Activated CD8-positive, alpha-beta memory T cell treated with anti-CD3 and anti-CD28 coated beads for 36 hours (primary cell): Measurements from ENCODE around the gene PDE4D. TPM values are rescaled to one million over a fixed set of nuclear protein-coding genes. Genes with fewer than 3 reads are reported as not detected.

ENCODE experiments used
- CTCF ChIA-PET: fragments of 350-600 bp; sonication (Branson Sonifier 250); formaldehyde crosslinking; loops from one replicate; lab custom pipeline; 2021; ENCODE audit warnings: antibody characterized with exemption; lab: Charles Lee
- POLR2A ChIA-PET: fragments of 350-600 bp; sonication (Branson Sonifier 250); formaldehyde crosslinking; loops from one replicate; lab custom pipeline; 2021; ENCODE audit warnings: antibody characterized with exemption; lab: Charles Lee
- total RNA-seq, 2 experiments: library from RNA; stranded (reverse); gene quantifications; one replicate each; pipeline ENCODE4 v1.2.3, GENCODE V29; 2021

Gene PDE4D
- total RNA-seq, 2 experiments from 2014 or later: 28.4 to 29.0 TPM

DNA sequence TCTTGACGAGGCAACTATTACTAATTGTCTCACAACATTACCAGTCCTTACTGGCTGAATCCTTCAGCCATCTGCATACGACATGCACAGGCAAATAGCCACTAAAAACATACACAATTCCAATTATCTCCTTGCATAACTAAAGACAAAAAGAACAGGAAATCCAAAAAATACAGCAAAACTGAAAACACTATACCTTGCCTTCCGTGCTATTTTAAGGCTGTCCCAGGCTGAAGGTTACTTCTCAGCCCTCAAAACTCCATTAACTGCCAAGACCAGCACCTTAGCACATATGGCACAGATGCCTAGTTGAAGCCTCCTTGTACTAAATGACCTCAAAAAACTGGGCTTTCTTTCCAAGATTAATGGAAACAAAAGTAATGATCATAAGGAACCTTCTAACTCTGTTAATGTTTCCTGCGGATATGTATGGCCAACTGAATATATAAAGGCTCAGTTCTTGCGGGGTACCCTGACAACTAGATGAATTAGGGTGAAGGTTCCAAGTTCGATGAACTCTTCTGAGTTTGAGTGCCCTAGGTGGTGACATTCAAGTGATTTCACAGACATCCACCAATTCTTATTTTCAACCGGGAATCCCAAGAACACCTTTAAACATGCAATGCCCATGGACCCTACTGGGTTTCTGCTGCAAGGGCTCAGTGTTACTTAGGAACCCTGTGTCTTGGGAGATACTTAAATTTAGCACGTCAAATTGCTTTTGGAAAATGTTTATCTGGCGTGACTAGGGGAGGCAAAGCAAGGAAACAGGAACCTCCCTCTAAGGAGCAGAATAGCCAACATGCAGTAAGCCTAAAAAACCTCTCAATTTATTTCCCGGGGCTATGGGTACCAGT lies 855.4 kb downstream of the PDE4D start:
- ChIA-PET POLR2A (interaction anchor here (0.6 to 1.8 kb wide), 3 partner anchors 86 to 1223 kb away, joined by 3 to 15 read pairs (median 12); no protein-coding TSS in a partner anchor), CTCF (interaction anchor here (1.5 kb wide), 1 partner anchor 90 kb away, joined by 4 read pairs; no protein-coding TSS in a partner anchor)

DNA sequence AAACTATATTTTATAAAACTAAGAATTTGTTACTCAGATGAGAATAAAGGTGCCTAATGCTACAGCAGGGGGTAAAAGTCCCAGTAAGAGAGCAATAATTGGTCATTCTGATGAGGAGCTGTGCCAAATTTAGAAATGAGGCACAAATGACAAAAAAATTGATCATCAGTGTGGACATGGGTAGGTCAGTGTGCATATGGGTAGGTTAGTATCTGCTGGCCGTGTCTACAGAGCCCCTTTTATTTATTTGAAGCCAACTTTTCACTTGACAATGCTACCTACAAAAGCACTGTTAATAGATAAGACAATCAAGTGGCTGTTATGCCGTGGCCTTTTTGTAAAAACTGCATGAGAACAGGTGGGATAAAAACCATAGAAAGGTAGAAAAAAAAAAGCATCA lies 856.1 kb downstream of the PDE4D start:
- CTCF ChIA-PET: no interaction called here
- POLR2A ChIA-PET: interaction anchor here (3.2 kb wide), 1 partner anchor 90 kb away, joined by 11 read pairs; no protein-coding TSS in a partner anchor

DNA sequence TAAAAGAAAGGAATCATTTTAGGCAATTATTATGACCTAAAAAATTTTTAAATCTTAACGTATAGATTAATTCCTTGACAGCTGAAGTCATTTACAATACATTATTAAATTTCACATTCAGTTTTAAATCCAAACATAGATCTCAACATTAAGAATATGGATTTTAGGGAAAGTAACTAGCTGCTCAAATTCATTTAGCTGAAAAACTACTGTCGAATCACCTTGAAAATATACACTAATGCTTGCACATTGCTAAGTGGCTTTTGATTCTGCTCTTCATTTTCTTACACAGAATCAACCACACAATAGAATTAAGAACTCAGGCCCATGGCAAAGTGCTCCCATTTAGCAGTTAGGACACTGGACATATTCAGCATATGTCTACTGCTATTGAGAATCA lies 856.5 kb downstream of the PDE4D start:
- ChIA-PET CTCF (no interaction called here), POLR2A (interaction anchor here (3.2 kb wide), 1 partner anchor 90 kb away, joined by 11 read pairs; no protein-coding TSS in a partner anchor)

DNA sequence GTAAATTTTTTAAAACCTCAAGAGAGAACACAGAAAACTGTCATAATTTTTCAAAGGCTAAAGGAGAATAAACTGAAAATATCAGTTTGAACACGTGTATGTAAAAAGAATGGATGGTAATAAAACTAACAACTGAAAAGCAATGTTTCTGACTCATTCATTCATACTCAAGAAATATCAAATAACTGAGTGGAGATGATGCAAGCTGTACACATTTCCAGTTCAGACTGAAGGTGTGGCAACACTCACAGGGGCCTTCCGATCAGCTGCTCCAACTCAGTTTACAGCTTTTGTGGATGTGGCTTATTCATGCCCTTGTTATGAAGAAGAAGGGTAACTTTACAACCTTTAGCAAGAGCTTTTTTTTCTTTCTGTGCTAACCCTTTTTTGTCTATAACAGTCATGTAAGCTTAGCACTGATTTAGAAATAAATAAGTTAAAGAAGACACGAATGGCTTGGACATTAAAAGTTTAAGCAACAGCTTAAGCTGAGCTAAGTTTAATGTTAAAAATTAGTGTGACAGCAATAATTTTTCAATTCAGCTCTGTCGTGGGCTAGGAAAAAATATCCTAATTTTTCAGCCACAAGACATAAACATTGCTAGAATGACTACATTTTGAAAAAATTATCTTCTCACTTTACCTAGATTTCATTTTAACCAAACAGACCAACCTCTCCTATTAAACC lies 857.1 kb downstream of the PDE4D start:
- CTCF ChIA-PET: interaction anchor here (1.4 kb wide), 1 partner anchor 145 kb away, joined by 5 read pairs; no protein-coding TSS in a partner anchor
- POLR2A ChIA-PET: interaction anchor here (0.7 to 3.2 kb wide), 2 partner anchors 91 to 109 kb away, joined by 4 to 11 read pairs; no protein-coding TSS in a partner anchor

DNA sequence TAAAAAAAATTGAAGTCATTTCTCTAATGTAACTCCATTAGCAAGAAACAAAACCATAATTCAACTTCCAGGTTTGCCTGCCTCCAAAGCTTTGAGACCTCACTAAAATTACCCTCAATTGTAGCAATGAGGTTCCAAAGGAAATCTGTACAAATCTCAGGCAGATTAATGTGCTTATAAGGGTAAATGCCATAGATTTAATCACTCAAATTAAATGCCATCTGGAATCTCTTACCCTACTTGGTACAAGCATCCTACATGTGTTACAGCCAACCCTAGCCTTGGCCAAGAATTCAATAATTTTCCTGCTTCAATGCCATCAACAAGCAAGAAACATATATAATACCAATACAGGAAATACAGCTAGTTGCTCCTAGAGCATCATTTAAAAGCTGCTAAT lies 857.8 kb downstream of the PDE4D start:
- ChIA-PET POLR2A (interaction anchor here (3.2 kb wide), 1 partner anchor 92 kb away, joined by 11 read pairs; no protein-coding TSS in a partner anchor), CTCF (interaction anchor here (1.4 to 1.6 kb wide), 3 partner anchors 25 to 150 kb away, joined by 3 to 5 read pairs (median 4); no protein-coding TSS in a partner anchor)

DNA sequence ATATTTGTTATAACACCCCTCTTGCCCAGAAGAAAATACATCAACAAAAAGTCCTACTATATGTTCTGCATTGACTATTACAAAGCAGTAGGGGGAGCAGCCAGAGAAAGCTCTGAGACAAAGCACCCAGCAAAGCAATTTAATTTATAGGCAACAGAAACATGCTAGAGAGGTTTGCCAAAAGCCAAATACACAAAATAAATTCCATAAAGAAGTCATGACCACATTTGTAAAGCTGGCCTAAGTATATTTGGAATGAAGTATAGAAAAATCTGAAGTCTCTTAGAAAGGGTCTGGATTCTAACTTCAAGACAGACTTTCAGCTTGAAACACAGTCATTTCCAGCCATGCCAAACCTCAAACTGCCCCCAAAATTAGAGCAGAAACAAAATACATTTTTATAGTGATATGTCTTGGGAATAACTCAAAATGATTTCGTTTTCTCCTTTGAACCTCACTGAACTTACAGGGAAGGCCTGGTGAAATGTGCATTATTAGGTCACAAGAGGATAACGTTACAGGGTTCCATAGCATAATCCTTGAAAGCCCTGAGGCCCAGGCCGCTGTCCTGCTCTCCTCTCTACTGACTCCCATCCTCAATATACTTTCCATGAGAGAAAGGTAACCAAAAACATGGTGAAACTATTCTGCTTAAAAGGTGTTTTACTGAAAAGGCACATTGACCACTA lies 858.9 kb downstream of the PDE4D start:
- ChIA-PET CTCF (interaction anchor here (1.0 to 1.6 kb wide), 5 partner anchors 24 to 148 kb away, joined by 3 to 7 read pairs (median 4); no protein-coding TSS in a partner anchor), POLR2A (interaction anchor here (3.2 kb wide), 1 partner anchor 93 kb away, joined by 11 read pairs; no protein-coding TSS in a partner anchor)

DNA sequence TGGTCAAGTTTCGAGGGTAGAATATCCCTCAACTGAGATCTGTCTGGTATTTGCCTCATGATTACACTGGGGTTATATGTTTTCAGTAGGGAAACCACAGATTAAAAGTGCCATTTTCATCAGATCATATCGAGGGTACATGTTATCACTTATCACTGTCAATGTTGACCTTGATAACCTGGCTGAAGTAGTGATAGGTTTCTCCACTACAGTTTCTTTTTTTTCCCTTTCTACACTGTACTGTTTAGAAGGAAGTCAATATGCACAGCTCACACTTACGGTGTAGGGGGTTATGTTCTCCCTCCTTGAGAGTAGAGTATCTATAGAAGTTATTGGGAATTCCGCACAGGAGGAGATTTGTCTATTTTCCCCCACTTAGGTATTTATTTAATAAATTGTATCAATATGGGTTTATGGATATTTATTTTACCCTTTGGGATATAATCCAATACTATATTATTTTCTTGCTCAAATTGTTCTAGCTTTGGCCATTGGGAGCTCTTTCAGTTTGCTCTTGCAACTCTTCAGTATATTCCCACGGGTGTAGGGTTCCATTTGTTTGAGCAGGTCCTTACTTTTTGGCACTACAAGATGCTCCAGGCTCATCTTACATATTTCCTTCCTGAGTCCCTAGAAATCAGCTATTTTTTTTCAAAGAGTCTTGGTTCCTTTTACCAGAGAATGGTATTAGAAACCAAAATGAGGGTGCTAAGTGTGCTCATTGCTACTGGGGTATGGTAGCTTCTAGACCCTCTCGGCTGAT lies 866.2 kb downstream of the PDE4D start:
- ChIA-PET CTCF (no interaction called here), POLR2A (no interaction called here)

DNA sequence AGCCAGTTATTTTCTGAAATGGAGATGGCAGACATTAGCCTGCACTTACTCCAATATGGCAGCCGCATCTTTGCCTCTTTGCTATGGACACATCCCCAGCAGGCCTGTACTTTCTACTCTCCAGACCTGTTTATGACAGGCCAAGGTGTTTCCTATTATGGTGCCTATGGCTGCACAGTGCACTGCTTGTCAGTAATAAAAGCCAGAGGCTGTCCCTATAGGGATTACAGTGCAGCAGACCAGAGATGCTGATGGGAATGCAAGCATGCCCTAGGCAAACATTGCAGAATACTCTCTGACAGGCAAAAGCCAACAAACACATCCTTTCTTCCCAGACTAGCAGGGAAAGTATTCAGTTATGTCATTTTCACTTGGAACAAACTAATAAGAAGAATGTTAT lies 867.8 kb downstream of the PDE4D start:
- ChIA-PET POLR2A (no interaction called here), CTCF (no interaction called here)

DNA sequence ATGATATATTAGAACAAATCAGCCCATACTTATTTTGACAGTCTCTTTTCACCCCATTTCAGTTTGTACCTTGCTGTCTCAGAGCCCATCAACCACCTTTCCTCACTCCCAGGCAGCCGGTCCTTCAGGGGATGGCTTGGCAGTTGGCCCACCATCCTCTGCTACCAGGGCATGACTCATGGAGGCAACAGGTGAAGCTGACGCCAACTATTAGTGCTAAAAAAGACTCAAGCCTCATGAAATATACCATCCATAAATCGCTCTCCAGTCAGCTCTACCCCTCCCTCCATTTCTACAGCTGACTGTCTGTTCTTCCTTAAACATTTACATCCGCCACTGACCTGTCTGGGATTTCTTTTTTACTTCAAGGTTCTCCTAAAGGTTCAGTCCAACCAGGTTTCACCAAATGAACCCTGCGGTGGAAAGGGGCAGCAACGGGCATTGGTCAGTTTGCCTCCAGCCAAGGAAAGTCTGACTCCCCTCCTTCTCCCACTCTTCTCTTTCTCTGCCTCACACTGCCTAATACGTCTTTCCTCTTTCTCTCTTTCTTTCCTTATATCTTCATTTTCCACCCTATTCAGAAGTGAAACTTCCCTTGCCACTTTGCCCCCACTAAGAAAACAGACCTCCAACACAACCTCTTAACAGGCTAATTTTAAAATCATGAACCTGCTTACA lies 871.5 kb downstream of the PDE4D start:
- ChIA-PET POLR2A (interaction anchor here (1.1 kb wide), 1 partner anchor 11 kb away, joined by 3 read pairs; no protein-coding TSS in a partner anchor), CTCF (no interaction called here)

DNA sequence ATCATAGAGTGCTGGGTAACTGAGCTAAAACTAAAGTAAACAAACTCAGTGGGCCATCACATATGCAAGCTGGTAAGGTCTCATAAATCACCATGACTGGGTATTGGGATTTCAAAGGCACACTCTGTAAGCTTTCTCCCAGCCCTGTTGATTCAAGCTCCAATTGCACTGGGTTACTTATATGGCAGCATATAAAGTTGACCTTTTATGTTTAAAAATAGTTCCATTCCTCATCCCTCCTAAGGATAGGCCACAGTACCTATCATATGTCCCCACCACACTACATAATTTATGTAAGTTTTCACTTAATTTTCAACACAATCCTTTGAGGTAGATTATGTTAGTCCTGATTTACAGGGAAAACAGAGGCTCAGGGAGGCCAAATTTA lies 872.2 kb downstream of the PDE4D start:
- CTCF ChIA-PET: interaction anchor here (1.7 kb wide), 1 partner anchor 153 kb away, joined by 5 read pairs; no protein-coding TSS in a partner anchor
- POLR2A ChIA-PET: interaction anchor here (1.1 kb wide), 1 partner anchor 11 kb away, joined by 3 read pairs; no protein-coding TSS in a partner anchor

DNA sequence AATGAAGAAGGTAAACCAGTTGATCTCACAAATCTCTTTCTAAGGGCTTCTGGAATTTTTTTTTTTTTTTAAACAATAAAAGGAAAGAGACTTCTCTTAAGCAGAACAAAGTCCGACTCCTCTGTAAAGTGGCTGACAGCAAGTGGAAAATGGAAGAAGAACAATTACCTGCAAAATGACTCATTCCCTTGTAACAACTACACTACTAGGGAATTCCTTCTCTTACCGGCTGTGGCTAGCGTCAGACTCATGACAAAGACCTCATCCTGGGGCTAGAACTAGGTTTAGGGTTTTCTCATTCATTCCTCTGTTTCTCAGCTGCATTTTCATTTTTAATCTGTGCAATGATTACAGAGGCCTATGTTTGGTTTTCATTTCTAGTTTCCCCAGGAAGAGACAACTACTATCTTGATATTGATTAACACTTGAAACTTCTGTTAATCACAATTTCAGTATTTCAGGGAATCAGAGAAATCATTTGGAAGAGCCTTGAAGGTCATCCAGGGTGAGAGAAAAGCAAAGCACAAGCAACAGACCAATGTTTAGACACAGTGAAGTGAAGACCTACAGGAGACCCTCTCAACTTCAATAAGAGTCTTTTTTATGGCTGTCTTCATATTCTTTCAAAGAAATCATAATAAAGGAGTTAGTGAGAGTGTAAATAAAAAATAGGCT lies 872.8 kb downstream of the PDE4D start:
- POLR2A ChIA-PET: interaction anchor here (1.1 kb wide), 1 partner anchor 12 kb away, joined by 3 read pairs; no protein-coding TSS in a partner anchor
- CTCF ChIA-PET: interaction anchor here (1.7 kb wide), 1 partner anchor 153 kb away, joined by 5 read pairs; no protein-coding TSS in a partner anchor

DNA sequence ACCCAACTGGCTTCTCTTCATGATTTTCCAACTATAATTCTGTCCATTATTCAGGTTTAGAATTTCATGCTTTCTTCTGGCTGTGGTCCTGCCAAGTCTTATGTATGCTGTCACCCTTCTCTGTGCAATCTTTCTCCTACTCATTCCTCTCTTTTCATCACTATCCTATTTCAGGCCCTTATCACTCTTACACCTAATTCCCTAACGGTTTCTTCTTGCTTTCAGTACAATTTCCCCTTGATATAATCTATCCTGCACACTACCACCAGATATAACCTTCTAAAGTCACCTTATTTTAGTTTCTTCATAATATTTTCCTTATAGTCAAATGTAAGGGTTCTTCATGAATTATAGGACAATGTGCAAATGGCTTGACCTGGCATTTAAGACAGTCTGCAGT lies 874.4 kb downstream of the PDE4D start:
- POLR2A ChIA-PET: no interaction called here
- CTCF ChIA-PET: no interaction called here

DNA sequence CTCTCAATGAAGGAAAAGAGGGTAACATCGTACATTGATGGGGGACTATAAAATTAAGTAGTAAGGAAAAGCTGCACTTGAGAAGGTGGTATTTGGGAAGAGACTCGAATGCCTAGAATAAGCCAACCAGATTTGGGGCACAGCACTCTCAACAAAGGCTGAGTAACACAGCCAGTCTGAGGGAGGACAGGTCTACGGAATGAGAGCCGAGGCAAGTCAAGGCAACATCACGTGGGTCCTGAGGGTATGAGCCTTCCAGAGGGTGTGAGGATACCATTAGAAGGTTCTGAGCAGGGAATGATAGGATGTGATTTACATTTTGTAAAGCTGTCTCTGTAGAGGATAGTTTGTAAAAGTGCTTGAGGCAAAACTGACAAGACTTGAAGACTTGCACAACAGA lies 876.6 kb downstream of the PDE4D start:
- CTCF ChIA-PET: no interaction called here

DNA sequence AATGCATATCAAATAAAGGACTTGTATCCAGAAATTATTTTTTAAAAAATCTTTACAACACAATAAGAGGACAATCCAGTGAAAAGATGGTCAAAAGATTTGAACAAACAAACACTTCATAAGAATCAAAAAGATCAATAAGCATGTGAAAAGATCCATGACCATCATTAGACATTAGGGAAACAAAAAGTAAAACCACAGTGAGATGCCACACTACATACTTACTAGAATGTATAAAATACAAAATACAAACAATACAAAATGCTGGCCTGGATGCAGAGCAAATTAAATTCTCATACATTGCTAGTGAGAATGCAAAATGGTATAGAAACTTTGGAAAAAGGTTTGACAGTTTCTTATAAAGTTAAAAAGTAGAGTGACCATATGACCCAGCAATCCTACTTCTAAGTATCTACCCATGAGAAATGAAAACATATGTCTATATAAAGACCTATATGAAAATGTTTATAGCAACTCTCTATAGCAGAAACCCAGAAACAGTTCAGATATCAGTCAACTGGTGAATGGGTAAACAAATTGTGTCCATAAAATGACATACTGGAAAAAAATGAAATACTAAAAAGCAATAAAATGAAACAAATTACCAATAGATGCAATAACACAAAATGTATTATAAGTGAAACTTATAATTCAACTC lies 884.6 kb downstream of the PDE4D start:
- POLR2A ChIA-PET: interaction anchor here (0.6 kb wide), 1 partner anchor 22 kb away, joined by 3 read pairs; no protein-coding TSS in a partner anchor
- CTCF ChIA-PET: interaction anchor here (0.6 to 1.1 kb wide), 2 partner anchors 92 to 117 kb away, joined by 3 read pairs; no protein-coding TSS in a partner anchor

More for the DNA sequence above, 876.6 kb downstream of the PDE4D start:
- POLR2A ChIA-PET: interaction anchor here (0.7 kb wide), 1 partner anchor 166 kb away, joined by 3 read pairs; no protein-coding TSS in a partner anchor

DNA sequence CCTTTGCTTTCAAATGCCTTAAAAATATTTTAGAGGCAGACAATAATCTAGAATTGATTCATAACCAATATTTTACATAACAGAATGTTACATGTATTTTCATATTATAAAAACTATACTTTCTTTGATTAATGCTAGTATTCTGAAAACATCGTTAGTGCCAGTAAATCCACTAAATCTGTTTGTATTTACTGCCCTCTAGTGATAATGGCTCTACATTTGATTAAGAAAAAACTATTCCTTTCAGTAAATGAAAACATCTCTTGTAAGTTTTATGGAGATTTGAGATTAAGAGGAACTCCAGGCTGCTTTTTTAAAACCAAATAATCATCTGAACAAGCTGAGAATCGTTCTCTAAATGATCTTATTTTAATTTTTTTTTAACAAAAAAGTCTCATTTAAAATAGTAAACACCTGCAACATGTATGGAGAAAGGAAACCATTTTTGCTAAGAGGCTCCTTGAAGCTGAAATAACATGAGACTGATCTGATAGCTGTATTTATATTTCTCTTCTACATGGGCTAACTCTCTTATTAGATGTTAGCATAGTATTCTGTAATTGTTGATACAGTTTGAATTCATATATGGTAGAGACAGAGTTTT lies 886.0 kb downstream of the PDE4D start:
- ChIA-PET CTCF (interaction anchor here (0.9 kb wide), 1 partner anchor 170 kb away, joined by 3 read pairs; no protein-coding TSS in a partner anchor), POLR2A (no interaction called here)
